ENCODE results near the gene HSPG2. TPM values are rescaled to one million over a fixed set of nuclear protein-coding genes. Genes with fewer than 3 reads are reported as not detected.

The HSPG2 gene
- total RNA-seq, 1 experiment from 2014 or later: 58.9 TPM

- ChIA-PET CTCF (no interaction called here), POLR2A (interaction anchor here (0.6 kb wide), 1 partner anchor 93 kb away, joined by 3 read pairs; no protein-coding TSS in a partner anchor)
- Mint-ChIP-seq H3K9me3 (ENCODE audit: unreplicated experiment) (no peaks in the 10 kb centered on the region), H3K4me1 (ENCODE audit: insufficient read depth, unreplicated experiment) (peaks cover 16% of the 10 kb centered on the region), H3K36me3 (ENCODE audit: insufficient read depth, unreplicated experiment) (peaks cover 53% of the 10 kb centered on the region), H3K27me3 (ENCODE audit: insufficient read depth, unreplicated experiment) (no peaks in the 10 kb centered on the region), H3K27ac (ENCODE audit: low read depth, unreplicated experiment) (no peak overlapping the region), H3K4me3 (ENCODE audit: unreplicated experiment) (no peak overlapping the region)
- no TSS peak for BruUV-seq (replicated peaks)
- DNase-seq (ENCODE audit: unreplicated experiment): no peak
- no peak for TF ChIP-seq CTCF (IDR thresholded peaks at IDR 0.05; ENCODE audit: unreplicated experiment)
- intact Hi-C loops (cut with micrococcal nuclease): loop anchor here (10.0 kb wide), 1 partner anchor 88 kb away; no protein-coding TSS in a partner anchor
Observed at GRCh38 chr1:21866707-21867043, 70.4 kb downstream of the HSPG2 start.

GRCh38 chr1:21865943-21866706, 71.0 kb downstream of the HSPG2 start:
- Mint-ChIP-seq H3K36me3 (ENCODE audit: insufficient read depth, unreplicated experiment) (peaks cover 55% of the 10 kb centered on the region), H3K27ac (ENCODE audit: low read depth, unreplicated experiment) (no peak overlapping the region), H3K4me3 (ENCODE audit: unreplicated experiment) (no peak overlapping the region), H3K27me3 (ENCODE audit: insufficient read depth, unreplicated experiment) (no peaks in the 10 kb centered on the region), H3K9me3 (ENCODE audit: unreplicated experiment) (no peaks in the 10 kb centered on the region), H3K4me1 (ENCODE audit: insufficient read depth, unreplicated experiment) (peaks cover 16% of the 10 kb centered on the region)
- no TSS peak for BruUV-seq (replicated peaks)
- no peak for TF ChIP-seq CTCF (IDR thresholded peaks at IDR 0.05; ENCODE audit: unreplicated experiment)
- DNase-seq (ENCODE audit: unreplicated experiment): no peak
- intact Hi-C loops (cut with micrococcal nuclease): loop anchor here (10.0 kb wide), 1 partner anchor 89 kb away; no protein-coding TSS in a partner anchor
- POLR2A ChIA-PET: no interaction called here
- CTCF ChIA-PET: no interaction called here

- Mint-ChIP-seq H3K27ac (ENCODE audit: low read depth, unreplicated experiment) (no peak overlapping the region), H3K9me3 (ENCODE audit: unreplicated experiment) (no peaks in the 10 kb centered on the region), H3K27me3 (ENCODE audit: insufficient read depth, unreplicated experiment) (no peaks in the 10 kb centered on the region), H3K36me3 (ENCODE audit: insufficient read depth, unreplicated experiment) (peaks cover 60% of the 10 kb centered on the region), H3K4me3 (ENCODE audit: unreplicated experiment) (no peak overlapping the region), H3K4me1 (ENCODE audit: insufficient read depth, unreplicated experiment) (peaks cover 14% of the 10 kb centered on the region)
- no TSS peak for BruUV-seq (replicated peaks)
- TF ChIP-seq CTCF (IDR thresholded peaks at IDR 0.05; ENCODE audit: unreplicated experiment): no peak
- no peak for DNase-seq (ENCODE audit: unreplicated experiment)
- POLR2A ChIA-PET: no interaction called here
- CTCF ChIA-PET: no interaction called here
- intact Hi-C loops (cut with micrococcal nuclease): loop anchor here (10.0 kb wide), 1 partner anchor 89 kb away; no protein-coding TSS in a partner anchor
Observed at GRCh38 chr1:21865609-21865942, 71.5 kb downstream of the HSPG2 start.

- H3K27ac Mint-ChIP-seq (ENCODE audit: low read depth, unreplicated experiment): no peak overlapping the region
Observed at GRCh38 chr1:21864730-21865129, 72.4 kb downstream of the HSPG2 start.

More at GRCh38 chr1:21864730-21865129, 72.4 kb downstream of the HSPG2 start:
- no peaks in the 10 kb centered on the region for H3K9me3 Mint-ChIP-seq (ENCODE audit: unreplicated experiment)
- no peak overlapping the region for H3K4me3 Mint-ChIP-seq (ENCODE audit: unreplicated experiment)
- no TSS peak for BruUV-seq (replicated peaks)
- ChIA-PET CTCF (no interaction called here), POLR2A (interaction anchor here (0.6 kb wide), 1 partner anchor 253 kb away, joined by 4 read pairs; no protein-coding TSS in a partner anchor)
- H3K36me3 Mint-ChIP-seq (ENCODE audit: insufficient read depth, unreplicated experiment): peaks cover 55% of the 10 kb centered on the region
- no peak for DNase-seq (ENCODE audit: unreplicated experiment)
- intact Hi-C loops (cut with micrococcal nuclease): loop anchor here (10.0 kb wide), 1 partner anchor 90 kb away; no protein-coding TSS in a partner anchor
- no peaks in the 10 kb centered on the region for H3K27me3 Mint-ChIP-seq (ENCODE audit: insufficient read depth, unreplicated experiment)
- no peak for TF ChIP-seq CTCF (IDR thresholded peaks at IDR 0.05; ENCODE audit: unreplicated experiment)
- H3K4me1 Mint-ChIP-seq (ENCODE audit: insufficient read depth, unreplicated experiment): peaks cover 6% of the 10 kb centered on the region

Data from MCF 10A (cell line).